Measurements from ENCODE around the gene FAM174C. TPM values are rescaled to one million over a fixed set of nuclear protein-coding genes. Genes with fewer than 3 reads are reported as not detected.

Gene FAM174C
- total RNA-seq, result 68.3 and 69.5 TPM in 2 replicates

GRCh38 chr19:1275260-1275975, at the start of gene FAM174C:
Gene FAM174C (plus strand): TSS chr19:1275530. CDS start chr19:1275550, 20 bp downstream.

GRCh38 chr19:1237754-1238368, 37.5 kb upstream of the FAM174C start, which contains the start of gene CBARP:
Gene CBARP (minus strand): TSS chr19:1238005. CDS start chr19:1236100, 1,905 bp downstream.

GRCh38 chr19:1241417-1242095, 33.8 kb upstream of the FAM174C start, which contains the start of gene ATP5F1D:
Gene ATP5F1D (plus strand): TSS chr19:1241751. CDS start chr19:1241851, 100 bp downstream.

GRCh38 chr19:1248139-1248785, 27.1 kb upstream of the FAM174C start, which contains the start of gene MIDN:
Gene MIDN (plus strand): TSS chr19:1248583. CDS start chr19:1250297, 1,714 bp downstream.

GRCh38 chr19:1269065-1269477, 6.3 kb upstream of the FAM174C start, which contains the start of gene CIRBP:
Gene CIRBP (plus strand): TSS chr19:1269332. CDS start chr19:1270934, 1,602 bp downstream.

GRCh38 chr19:1285737-1286360, 10.5 kb downstream of the FAM174C start, which contains the start of gene EFNA2:
Gene EFNA2 (plus strand): TSS chr19:1285873. CDS start chr19:1286169, 296 bp downstream.

Other genes starting within 250 kb of the FAM174C start
- 279 and 398 TPM in 2 replicates for gene CNN2, start 248.9 kb upstream of the FAM174C start, total RNA-seq
- gene ABCA7, start 235.4 kb upstream of the FAM174C start, total RNA-seq, result 3.1 and 3.3 TPM in 2 replicates
- gene ARHGAP45, start 208.4 kb upstream of the FAM174C start, total RNA-seq, result 0.26 and 0.47 TPM in 2 replicates
- 132 and 219 TPM in 2 replicates for gene POLR2E, start 180.2 kb upstream of the FAM174C start, total RNA-seq
- 700 and 909 TPM in 2 replicates for gene GPX4, start 171.5 kb upstream of the FAM174C start, total RNA-seq
- gene SBNO2, start 101.3 kb upstream of the FAM174C start, total RNA-seq, result 35.7 and 47.0 TPM in 2 replicates
- 51.6 and 71.1 TPM in 2 replicates for gene STK11, start 69.8 kb upstream of the FAM174C start, total RNA-seq
- gene CBARP, start 37.5 kb upstream of the FAM174C start, total RNA-seq, result 3.3 and 5.3 TPM in 2 replicates
- gene ATP5F1D, start 33.8 kb upstream of the FAM174C start, total RNA-seq, result 86.9 and 99.1 TPM in 2 replicates
- gene MIDN, start 26.9 kb upstream of the FAM174C start, total RNA-seq, result 30.0 and 35.2 TPM in 2 replicates
- 265 and 266 TPM in 2 replicates for gene CIRBP, start 6.2 kb upstream of the FAM174C start, total RNA-seq
- gene EFNA2, start 10.3 kb downstream of the FAM174C start, total RNA-seq, result not detected in 2 replicates
- gene NDUFS7, start 108.4 kb downstream of the FAM174C start, total RNA-seq, result 74.5 and 93.4 TPM in 2 replicates
- gene GAMT, start 126.0 kb downstream of the FAM174C start, total RNA-seq, result 52.0 and 87.9 TPM in 2 replicates
- gene DAZAP1, start 132.1 kb downstream of the FAM174C start, total RNA-seq, result 34.8 and 39.7 TPM in 2 replicates
- 2,046 and 3,043 TPM in 2 replicates for gene RPS15, start 162.9 kb downstream of the FAM174C start, total RNA-seq
- gene APC2, start 174.6 kb downstream of the FAM174C start, total RNA-seq, result 0.12 and 0.26 TPM in 2 replicates
- gene C19orf25, start 203.7 kb downstream of the FAM174C start, total RNA-seq, result 33.8 and 60.8 TPM in 2 replicates
- gene PCSK4, start 214.8 kb downstream of the FAM174C start, total RNA-seq, result 0.12 and 1.0 TPM in 2 replicates
- gene REEP6, start 215.7 kb downstream of the FAM174C start, total RNA-seq, result 6.1 and 12.4 TPM in 2 replicates
- 8.8 and 14.8 TPM in 2 replicates for gene ADAMTSL5, start 237.5 kb downstream of the FAM174C start, total RNA-seq
- not detected in 2 replicates for gene PLK5, start 248.5 kb downstream of the FAM174C start, total RNA-seq

All from pericardium fibroblast (primary cell).